ENCODE results near the gene ELFN1. TPM values are rescaled to one million over a fixed set of nuclear protein-coding genes. Genes with fewer than 3 reads are reported as not detected.

The ELFN1 gene
- total RNA-seq, 4 donors from 2014 or later: 0.12 to 1.0 (median 0.46) TPM

DNA sequence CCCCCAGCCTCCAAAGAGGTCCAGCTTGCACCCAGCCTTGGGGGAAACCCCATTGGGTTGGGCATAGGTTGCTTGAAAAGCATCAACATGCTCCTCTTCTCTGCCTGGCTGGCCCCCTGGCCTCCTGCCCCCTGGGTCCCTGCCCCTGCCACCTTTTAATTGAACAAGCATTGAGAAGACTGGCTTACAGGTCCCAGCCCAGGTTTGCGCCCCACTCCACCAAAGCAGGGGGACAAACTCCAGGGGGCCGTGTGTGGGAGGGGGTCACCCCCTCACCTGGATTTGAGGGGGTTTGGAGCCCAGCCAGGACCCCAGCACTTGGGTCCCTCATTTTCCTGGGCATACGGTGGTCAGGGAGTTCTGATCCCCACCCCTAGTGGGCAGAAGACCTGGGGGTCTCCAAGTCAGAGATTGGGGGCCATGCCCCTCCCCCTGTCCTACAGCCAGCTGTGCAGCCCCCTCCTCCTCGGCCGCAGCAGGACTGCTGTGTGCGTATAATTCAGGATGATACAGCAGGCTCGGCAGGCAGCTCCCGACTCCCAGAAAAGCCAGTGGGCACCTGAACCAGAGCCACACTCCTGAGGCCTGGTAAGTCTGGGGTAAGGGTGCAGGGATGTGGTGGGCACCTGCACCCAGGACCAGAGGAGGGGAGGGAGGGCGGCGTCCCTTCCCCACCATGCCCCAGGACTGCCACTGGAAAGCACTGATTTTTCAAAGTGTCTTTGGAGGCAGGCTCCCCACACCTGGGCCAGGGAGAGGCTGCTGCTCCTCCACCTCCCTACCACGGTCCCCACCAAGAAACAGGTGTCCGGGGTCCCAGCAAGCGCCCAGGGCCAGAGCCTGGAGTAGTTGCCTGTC, 1.7 kb downstream of the ELFN1 start:
- Histone ChIP-seq H3K27ac (no peak overlapping the region), H3K9me3 (no peaks in the 10 kb centered on the region), H3K4me3 (no peak overlapping the region), H3K4me1 (peaks cover 0 to 6% of the 10 kb centered on the region in 2 donors), H3K36me3 (no peaks in the 10 kb centered on the region), H3K27me3 (peaks cover 56 to 87% (median 82%) of the 10 kb centered on the region in 3 donors)
- intact Hi-C loops (cut with DNase I; ENCODE audit: low total_unique reads) (no loop called here), in situ Hi-C loops (cut with MboI; ENCODE audit: low sequenced_read_pairs in 4 of 4) (loop anchor here in 1 of 4 donors (25.0 kb wide), 1 partner anchor 540 kb away; no protein-coding TSS in a partner anchor)
- no peak for ATAC-seq
- TF ChIP-seq, protein P1, sequence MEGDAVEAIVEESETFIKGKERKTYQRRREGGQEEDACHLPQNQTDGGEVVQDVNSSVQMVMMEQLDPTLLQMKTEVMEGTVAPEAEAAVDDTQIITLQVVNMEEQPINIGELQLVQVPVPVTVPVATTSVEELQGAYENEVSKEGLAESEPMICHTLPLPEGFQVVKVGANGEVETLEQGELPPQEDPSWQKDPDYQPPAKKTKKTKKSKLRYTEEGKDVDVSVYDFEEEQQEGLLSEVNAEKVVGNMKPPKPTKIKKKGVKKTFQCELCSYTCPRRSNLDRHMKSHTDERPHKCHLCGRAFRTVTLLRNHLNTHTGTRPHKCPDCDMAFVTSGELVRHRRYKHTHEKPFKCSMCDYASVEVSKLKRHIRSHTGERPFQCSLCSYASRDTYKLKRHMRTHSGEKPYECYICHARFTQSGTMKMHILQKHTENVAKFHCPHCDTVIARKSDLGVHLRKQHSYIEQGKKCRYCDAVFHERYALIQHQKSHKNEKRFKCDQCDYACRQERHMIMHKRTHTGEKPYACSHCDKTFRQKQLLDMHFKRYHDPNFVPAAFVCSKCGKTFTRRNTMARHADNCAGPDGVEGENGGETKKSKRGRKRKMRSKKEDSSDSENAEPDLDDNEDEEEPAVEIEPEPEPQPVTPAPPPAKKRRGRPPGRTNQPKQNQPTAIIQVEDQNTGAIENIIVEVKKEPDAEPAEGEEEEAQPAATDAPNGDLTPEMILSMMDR (IDR thresholded peaks at IDR 0.05 in 4 of 5, conservative IDR thresholded peaks at IDR 0.05 in 1 of 5): no peak
- no peak for TF ChIP-seq POLR2A (IDR thresholded peaks at IDR 0.05)
- DNase-seq: peak in 1 of 2 donors; percentile 3

DNA sequence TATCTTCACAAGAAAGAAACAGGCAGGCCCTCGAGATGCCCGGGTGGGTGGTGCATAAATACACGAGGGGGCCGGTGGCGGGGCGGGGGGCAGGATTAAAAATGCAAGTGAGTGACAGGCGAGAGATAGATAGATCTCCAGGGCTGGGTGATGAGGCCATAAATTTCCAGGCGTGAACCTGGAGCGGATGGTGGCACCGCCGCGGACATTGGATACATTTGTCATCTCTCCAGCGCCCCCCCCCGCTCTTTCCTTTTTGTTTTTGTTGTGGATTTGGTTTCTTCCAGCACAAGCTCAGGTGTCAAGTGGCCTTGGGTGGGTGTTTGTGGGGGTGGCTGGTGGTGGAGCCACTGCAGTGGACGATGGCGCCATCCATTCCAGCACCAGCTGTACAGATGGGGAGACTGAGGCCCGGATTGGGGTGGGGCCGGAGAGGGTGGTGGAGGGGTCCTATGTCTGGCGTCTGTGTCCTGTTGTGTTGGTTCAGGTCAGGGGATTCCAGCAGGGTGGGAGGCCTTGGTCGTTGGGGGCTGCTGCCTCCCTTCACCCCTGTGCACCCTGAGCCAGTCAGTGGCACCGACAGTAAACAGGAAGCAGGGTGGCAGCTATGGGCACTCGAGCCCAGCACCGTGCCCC, 2.9 kb downstream of the ELFN1 start:
- Histone ChIP-seq H3K36me3 (no peaks in the 10 kb centered on the region), H3K27me3 (peaks cover 49 to 80% (median 72%) of the 10 kb centered on the region in 3 donors), H3K4me1 (no peaks in the 10 kb centered on the region), H3K9me3 (no peaks in the 10 kb centered on the region), H3K4me3 (no peak overlapping the region), H3K27ac (no peak overlapping the region)
- intact Hi-C loops (cut with DNase I; ENCODE audit: low total_unique reads): no loop called here
- ATAC-seq (no peak), DNase-seq (peak in 1 of 2 donors; percentile 5)
- no peak for TF ChIP-seq POLR2A (IDR thresholded peaks at IDR 0.05)
- TF ChIP-seq, protein P1 (IDR thresholded peaks at IDR 0.05 in 4 of 5, conservative IDR thresholded peaks at IDR 0.05 in 1 of 5): no peak
- in situ Hi-C loops (cut with MboI; ENCODE audit: low sequenced_read_pairs in 4 of 4): loop anchor here in 1 of 4 donors (25.0 kb wide), 1 partner anchor 539 kb away; no protein-coding TSS in a partner anchor

DNA sequence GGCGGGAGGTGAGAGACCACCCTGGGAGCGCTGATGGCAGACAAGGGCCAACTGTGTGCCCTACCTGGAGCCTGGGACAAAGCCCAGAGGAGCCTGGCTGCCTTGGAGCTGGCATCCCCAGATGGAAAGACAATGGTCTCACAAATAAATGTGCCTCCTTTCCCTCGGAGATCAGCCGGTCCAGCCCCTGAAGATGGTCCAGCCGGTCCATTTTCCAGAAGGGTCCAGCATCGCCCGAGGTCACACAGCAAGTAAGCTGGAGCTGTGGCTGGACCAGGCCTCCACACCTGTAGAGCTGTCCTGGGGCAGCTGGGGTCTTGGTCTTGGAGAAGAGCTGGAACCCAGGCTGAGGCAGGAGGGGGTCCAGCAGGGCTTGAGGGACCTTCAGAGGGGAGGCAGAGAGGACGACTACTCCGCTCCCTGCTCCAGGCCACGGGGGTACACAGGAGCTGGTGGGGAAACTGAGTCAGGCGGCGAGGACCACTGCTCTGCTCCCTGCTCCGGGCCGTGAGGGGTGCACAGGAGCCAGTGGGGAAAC, 3.6 kb downstream of the ELFN1 start:
- H3K4me3 ChIP-seq: no peak overlapping the region
- no peaks in the 10 kb centered on the region for H3K9me3 ChIP-seq
- DNase-seq (peak in 1 of 2 donors; percentile 5), ATAC-seq (no peak)
- H3K36me3 ChIP-seq: no peaks in the 10 kb centered on the region
- TF ChIP-seq, protein P1 (IDR thresholded peaks at IDR 0.05 in 4 of 5, conservative IDR thresholded peaks at IDR 0.05 in 1 of 5): no peak
- TF ChIP-seq POLR2A (IDR thresholded peaks at IDR 0.05): no peak
- intact Hi-C loops (cut with DNase I; ENCODE audit: low total_unique reads): no loop called here
- in situ Hi-C loops (cut with MboI; ENCODE audit: low sequenced_read_pairs in 4 of 4): loop anchor here in 1 of 4 donors (25.0 kb wide), 1 partner anchor 539 kb away; no protein-coding TSS in a partner anchor
- H3K4me1 ChIP-seq: no peaks in the 10 kb centered on the region
- H3K27me3 ChIP-seq: peaks cover 42 to 74% (median 65%) of the 10 kb centered on the region in 3 donors
- no peak overlapping the region for H3K27ac ChIP-seq

DNA sequence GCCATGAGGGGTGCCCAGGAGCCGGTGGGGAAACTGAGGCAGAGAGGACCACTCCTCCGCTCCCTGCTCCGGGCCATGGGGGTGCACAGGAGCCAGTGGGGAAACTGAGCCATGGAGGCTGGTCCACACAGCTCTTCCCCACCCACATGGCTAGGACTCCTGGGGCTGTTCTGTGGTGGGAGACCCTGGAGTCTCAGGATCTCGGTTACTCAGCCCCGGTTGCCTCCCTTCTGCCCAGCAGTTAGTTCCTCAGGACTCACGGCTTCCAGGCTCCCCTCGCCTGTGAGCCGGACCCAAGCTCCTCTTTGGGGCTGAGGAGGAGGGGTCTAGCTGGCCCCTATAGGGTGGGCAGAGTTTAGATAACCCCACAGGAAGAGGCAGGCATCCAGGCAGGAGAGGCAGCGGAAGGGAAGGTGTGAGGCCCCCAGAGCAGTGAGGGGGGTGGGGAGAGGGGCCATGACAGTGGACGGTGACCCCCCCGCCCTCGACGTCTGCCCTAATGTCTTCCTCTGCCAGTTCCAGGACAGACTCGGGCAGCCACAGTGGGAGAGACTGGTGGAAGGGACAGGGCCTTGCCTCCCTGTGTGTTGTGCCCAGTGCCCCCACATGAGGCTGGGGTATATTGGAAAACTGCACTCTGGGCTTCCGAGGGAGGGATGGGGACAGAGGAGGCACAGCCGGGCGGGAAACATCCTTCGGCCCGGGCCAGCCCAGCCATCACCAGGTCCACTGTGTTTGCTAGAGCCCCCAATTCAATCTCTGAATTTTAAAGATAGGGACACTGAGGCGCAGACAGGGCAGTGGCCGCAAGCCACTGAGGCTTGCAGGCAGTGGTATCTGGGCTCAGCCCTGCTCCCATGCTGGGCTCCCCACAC, 4.3 kb downstream of the ELFN1 start:
- Histone ChIP-seq H3K27ac (no peak overlapping the region), H3K36me3 (no peaks in the 10 kb centered on the region), H3K27me3 (peaks cover 36 to 66% (median 62%) of the 10 kb centered on the region in 3 donors), H3K9me3 (no peaks in the 10 kb centered on the region), H3K4me3 (no peak overlapping the region), H3K4me1 (no peaks in the 10 kb centered on the region)
- in situ Hi-C loops (cut with MboI; ENCODE audit: low sequenced_read_pairs in 4 of 4) (loop anchor here in 1 of 4 donors (25.0 kb wide), 1 partner anchor 538 kb away; no protein-coding TSS in a partner anchor), intact Hi-C loops (cut with DNase I; ENCODE audit: low total_unique reads) (no loop called here)
- peak in 1 of 2 donors; percentile 6 for DNase-seq
- TF ChIP-seq, protein P1 (IDR thresholded peaks at IDR 0.05 in 4 of 5, conservative IDR thresholded peaks at IDR 0.05 in 1 of 5): no peak
- no peak for TF ChIP-seq POLR2A (IDR thresholded peaks at IDR 0.05)
- no peak for ATAC-seq

All from gastrocnemius medialis (tissue), 4 donors.